GM18505 (cell line): ENCODE data around the gene BACH1.

ENCODE experiments used
- ATAC-seq: cut with Tn5 transposase; IDR thresholded peaks from one replicate; pipeline ENCODE4 v1.9.1; 2021; ENCODE audit not compliant: unreplicated experiment
- POLR2A ChIP-seq: IDR thresholded peaks from 4 replicates; pipeline ENCODE4 v1.6.1; 2011; ENCODE audit warnings: borderline replicate concordance; ENCODE audit not compliant: insufficient read depth, insufficient read length; ENCODE audit errors: extremely low read depth

Gene BACH1

DNA sequence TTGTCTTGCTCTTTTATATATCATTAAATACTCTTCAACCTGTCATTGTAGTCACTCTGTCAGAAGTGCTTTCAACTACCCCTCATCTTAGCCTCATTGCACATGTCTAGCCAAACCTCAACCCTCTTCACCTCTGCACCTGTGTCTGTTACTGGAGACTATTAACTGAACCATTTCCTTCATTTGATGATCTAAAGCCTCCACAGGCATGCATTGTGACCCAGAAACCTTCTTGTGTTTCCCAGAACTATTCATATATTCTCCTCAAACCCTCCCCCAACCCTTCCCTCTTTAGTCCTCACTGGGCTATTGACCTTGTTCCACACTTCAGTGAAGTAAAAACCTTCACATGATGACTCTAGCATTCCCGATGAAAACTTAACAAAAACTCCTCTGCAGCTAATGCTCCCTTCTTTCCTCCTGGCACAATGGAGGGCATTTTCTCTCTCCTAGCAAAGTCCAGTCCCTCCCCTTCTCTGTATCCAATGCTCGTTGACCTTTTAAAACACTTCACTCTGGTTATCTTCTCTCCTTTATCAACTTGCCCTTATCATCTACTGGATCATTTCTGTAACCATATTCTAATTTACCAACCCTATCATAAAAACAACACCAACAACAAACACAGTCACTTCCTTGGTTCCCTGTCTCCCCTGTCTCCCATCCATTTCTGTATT is 86.1 kb downstream of the BACH1 start:
- no peak for ATAC-seq
- TF ChIP-seq POLR2A: no peak

DNA sequence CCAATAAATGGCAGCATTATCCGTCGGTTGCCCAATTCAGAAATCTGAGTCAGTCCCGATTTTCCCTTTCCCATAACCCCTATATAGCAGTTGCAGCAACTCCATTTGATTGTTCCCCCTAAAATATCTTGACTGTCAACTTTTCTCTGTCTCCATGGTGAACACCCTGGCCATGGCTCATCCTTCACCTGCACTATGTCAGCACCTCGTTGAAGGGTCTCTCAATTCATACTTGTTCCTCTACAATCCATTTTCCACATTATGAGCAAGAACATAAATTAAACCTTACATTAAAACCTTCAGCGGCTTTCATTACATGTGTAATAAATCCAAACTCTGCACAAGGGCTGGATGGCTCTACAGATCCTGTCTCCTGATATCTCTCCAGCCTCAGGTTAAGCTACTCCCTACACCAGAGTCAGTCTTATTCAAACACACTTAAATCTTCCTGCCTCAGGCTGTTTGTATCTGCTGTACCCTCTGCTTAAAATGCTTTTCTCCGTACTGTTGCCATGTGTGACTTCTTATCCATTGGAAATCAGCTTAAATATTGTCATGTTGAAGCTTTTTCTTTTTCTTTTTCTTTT is 87.3 kb downstream of the BACH1 start:
- TF ChIP-seq POLR2A: no peak
- ATAC-seq: no peak

DNA sequence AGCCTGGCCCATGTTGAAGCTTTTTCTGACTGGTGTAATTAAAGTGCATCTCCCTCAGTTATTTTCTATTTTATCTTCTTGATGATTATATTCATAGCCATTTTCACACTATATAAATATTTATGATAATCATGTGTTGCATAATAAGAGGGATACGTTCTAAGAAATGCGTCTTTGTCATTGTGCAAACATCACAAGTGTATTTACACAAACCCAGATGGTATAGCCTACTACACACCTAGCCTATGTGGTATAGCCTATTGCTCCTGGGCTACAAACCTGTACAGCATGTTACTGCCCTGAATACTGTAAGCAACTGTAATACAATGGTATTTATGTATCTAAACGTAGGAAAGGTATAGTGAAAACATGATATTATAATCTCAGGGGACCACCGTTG is 88.1 kb downstream of the BACH1 start:
- ATAC-seq: no peak
- no peak for TF ChIP-seq POLR2A

DNA sequence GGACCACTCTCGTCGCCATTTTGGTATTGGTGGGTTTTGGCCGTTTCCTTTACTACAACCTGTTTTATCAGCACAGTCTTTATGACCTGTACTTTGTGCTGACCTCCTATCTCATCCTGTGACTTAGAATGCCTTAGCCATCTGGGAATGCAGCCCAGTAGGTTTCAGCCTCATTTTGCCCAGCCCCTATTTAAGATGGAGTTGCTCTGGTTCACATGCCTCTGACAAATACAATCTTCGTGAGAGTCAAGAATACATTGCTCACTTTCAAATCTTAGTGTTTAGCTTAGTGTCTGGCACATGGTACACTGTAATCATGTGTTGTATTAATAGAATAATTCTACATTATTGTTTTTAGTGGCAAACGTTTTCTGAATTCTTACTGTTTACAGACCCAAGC is 88.9 kb downstream of the BACH1 start:
- ATAC-seq: no peak
- no peak for TF ChIP-seq POLR2A

DNA sequence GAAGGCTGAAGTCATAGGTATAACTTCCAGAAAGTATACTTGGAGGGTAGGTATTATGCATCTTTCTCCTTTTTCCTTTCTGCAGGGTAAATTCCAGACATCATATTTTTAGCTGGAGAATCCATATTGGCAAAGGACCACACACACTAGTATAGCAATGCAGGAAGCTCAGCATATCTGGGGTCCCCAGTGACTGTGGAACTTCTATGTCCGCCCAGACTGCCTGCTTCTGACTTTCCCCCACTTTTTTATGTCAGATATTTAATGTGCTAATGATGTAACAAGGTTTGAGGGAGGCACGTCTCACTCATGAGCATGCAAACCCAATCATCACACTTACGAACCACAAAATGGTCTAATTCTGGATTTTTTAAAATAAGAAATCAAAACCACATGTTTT is 90.4 kb downstream of the BACH1 start:
- ATAC-seq: no peak
- TF ChIP-seq POLR2A: no peak

DNA sequence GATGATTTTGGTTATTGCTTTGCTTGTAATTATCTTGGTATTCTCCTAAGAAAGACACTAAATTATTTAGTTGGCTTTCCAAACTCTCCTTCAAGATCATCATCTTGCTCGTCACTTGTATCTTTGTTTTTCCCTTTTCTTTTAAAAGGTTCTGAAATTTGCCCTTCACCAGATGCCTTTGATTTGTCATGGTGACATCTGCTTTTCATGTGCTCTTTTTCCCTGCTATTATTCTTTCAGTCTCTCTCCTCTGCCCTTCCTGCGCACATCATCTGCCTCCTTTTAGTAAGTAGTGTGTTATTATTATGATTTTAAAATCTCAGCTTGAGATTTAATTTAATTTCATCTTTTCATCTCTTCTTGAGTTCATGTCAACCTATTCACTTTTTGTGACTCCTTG is 92.1 kb downstream of the BACH1 start:
- TF ChIP-seq POLR2A: no peak
- no peak for ATAC-seq

DNA sequence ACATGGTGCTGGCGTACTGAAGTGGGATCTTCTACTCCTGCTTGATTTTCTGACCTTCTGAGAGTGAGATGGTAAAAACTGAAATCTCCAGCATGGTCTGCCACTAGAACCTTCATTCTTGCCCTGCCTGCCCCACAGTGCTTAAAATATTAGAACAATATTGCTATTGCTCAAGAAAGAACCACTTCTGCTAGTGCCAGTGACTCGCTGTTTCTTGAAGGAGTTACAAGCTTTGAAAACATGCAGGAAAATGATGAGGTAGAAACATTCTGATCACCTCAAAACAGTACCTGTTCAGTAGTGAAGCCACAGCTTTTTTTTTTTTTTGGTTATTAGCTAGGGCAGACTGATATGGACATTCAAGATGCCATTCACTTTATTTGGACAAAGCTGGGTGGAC is 95.3 kb downstream of the BACH1 start:
- no peak for ATAC-seq
- TF ChIP-seq POLR2A: no peak
